ENCODE measurements around the gene RFX8. TPM values are rescaled to one million over a fixed set of nuclear protein-coding genes. Genes with fewer than 3 reads are reported as not detected.

Gene RFX8
- total and polyA plus RNA-seq, 4 donors: 0.96 to 2.1 (median 1.0) TPM; not detected in 1

DNA sequence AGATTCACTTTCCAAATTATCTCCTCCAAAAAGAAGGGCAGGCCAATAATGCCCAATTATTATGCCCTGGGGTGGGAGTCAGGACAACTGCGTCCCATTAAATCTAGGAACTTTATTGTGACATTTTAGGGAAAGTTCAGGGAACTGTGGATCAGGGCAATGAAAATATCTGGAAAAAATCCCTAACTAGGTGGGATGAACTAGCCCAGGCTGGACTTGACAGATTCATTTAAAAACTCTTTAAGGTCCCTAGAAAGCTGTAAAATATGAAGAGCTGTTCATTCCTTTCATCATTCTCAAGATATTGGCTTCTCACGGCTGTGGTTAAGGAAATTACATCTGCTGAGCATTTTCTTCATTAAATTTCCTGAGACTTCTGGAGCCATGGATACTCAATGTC is 95.8 kb downstream of the RFX8 start:
- DNase-seq (no peak), ATAC-seq (ENCODE audit: low FRiP score) (no peak)
- no peak overlapping the region for H3K4me3 ChIP-seq (ENCODE audit: low read length in 2 of 2)
- no peaks in the 10 kb centered on the region for H3K4me1 ChIP-seq (ENCODE audit: control insufficient read depth in 1 of 2, insufficient read depth in 2 of 2, low read length in 2 of 2)
- 93 to 98% methylated on average over 2 of the region's 2 CpGs for WGBS, 2 donors
- no peak overlapping the region for H3K27ac ChIP-seq (ENCODE audit: low read depth in 1 of 2, low read length in 2 of 2)
- intact Hi-C loops (cut with DNase I): no loop called here
- H3K36me3 ChIP-seq (ENCODE audit: control insufficient read depth in 1 of 2, insufficient read depth in 2 of 2, low read length in 1 of 2): no peaks in the 10 kb centered on the region
- H3K9me3 ChIP-seq (ENCODE audit: control insufficient read depth, low read length): no peaks in the 10 kb centered on the region
- no peaks in the 10 kb centered on the region for H3K27me3 ChIP-seq (ENCODE audit: control insufficient read depth in 1 of 2, insufficient read depth in 2 of 2, low read length in 1 of 2)

- H3K4me3 ChIP-seq (ENCODE audit: low read length in 2 of 2): no peak overlapping the region
Measured at GRCh38 chr2:101375653-101376052, 99.3 kb downstream of the RFX8 start.

DNA sequence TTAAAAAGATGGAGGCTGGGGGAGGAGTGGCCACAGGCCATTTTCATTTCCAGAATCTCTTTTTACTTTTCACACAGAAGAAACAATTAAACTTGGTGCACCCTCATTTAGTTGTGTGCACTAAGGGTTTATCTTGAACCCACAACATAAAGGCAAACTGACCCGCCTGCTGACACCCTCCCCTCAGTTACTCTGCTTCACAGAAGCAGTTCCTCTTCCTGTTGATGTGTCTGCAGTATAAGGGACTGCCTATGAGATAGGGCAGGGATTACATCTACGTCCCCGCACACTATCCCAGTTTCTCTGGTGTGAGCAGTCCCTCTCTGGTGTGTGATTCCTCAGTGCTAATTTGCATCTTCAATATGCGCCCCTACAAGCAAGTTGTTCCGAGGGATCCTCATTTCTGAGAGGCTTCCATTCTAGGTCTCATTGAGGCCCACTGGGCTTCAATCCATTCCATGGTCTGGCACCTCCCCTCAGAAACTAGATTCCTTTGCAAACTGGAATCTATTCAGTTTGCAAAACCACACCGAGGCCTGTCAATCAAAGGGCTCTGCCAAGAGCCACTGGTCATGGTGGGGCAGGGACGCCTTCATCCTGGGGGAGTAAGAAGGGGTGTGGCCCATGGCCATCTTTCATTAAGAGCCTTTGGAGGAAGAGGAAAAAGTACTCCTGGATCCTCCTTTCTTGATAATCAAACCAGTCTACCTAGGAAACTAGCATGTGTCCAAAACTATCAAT is 99.9 kb downstream of the RFX8 start:
- no peaks in the 10 kb centered on the region for H3K27me3 ChIP-seq (ENCODE audit: control insufficient read depth in 1 of 2, insufficient read depth in 2 of 2, low read length in 1 of 2)
- intact Hi-C loops (cut with DNase I): no loop called here
- WGBS, 2 donors: 84 to 87% methylated on average over 7 of the region's 7 CpGs
- no peak for ATAC-seq (ENCODE audit: low FRiP score)
- H3K9me3 ChIP-seq (ENCODE audit: control insufficient read depth, low read length): no peaks in the 10 kb centered on the region
- no peak overlapping the region for H3K27ac ChIP-seq (ENCODE audit: low read depth in 1 of 2, low read length in 2 of 2)
- no peaks in the 10 kb centered on the region for H3K36me3 ChIP-seq (ENCODE audit: control insufficient read depth in 1 of 2, insufficient read depth in 2 of 2, low read length in 1 of 2)
- no peak for DNase-seq
- H3K4me1 ChIP-seq (ENCODE audit: control insufficient read depth in 1 of 2, insufficient read depth in 2 of 2, low read length in 2 of 2): no peaks in the 10 kb centered on the region
- no peak overlapping the region for H3K4me3 ChIP-seq (ENCODE audit: low read length in 2 of 2)

More at GRCh38 chr2:101375653-101376052, 99.3 kb downstream of the RFX8 start:
- H3K36me3 ChIP-seq (ENCODE audit: control insufficient read depth in 1 of 2, insufficient read depth in 2 of 2, low read length in 1 of 2): no peaks in the 10 kb centered on the region
- ATAC-seq (ENCODE audit: low FRiP score) (no peak), DNase-seq (no peak)
- no peaks in the 10 kb centered on the region for H3K4me1 ChIP-seq (ENCODE audit: control insufficient read depth in 1 of 2, insufficient read depth in 2 of 2, low read length in 2 of 2)
- no peaks in the 10 kb centered on the region for H3K27me3 ChIP-seq (ENCODE audit: control insufficient read depth in 1 of 2, insufficient read depth in 2 of 2, low read length in 1 of 2)
- WGBS, 2 donors: 48 to 59% methylated on average over 9 of the region's 9 CpGs
- no peak overlapping the region for H3K27ac ChIP-seq (ENCODE audit: low read depth in 1 of 2, low read length in 2 of 2)
- intact Hi-C loops (cut with DNase I): no loop called here
- H3K9me3 ChIP-seq (ENCODE audit: control insufficient read depth, low read length): no peaks in the 10 kb centered on the region

DNA sequence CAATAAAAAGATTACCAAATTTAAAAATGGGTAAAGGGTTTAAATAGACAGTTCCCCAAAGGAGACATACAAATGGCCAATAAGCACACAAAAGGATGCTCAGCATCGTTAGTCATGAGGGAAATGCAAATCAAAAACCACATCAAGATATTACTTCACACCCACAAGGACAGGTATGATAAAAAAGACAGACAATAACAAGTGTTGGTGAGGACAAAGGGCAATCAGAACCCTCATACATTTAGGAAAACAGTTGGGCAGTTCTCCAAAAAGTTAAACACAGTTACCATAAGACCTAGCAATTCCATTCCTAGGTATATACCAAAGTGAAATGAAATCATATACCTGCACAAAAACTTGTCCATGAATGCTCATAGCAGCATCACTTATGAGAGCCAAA is 102.1 kb downstream of the RFX8 start:
- no peaks in the 10 kb centered on the region for H3K27me3 ChIP-seq (ENCODE audit: control insufficient read depth in 1 of 2, insufficient read depth in 2 of 2, low read length in 1 of 2)
- no peak overlapping the region for H3K4me3 ChIP-seq (ENCODE audit: low read length in 2 of 2)
- H3K9me3 ChIP-seq (ENCODE audit: control insufficient read depth, low read length): no peaks in the 10 kb centered on the region
- no peaks in the 10 kb centered on the region for H3K36me3 ChIP-seq (ENCODE audit: control insufficient read depth in 1 of 2, insufficient read depth in 2 of 2, low read length in 1 of 2)
- H3K27ac ChIP-seq (ENCODE audit: low read depth in 1 of 2, low read length in 2 of 2): no peak overlapping the region
- no peak for DNase-seq
- no peak for ATAC-seq (ENCODE audit: low FRiP score)
- no peaks in the 10 kb centered on the region for H3K4me1 ChIP-seq (ENCODE audit: control insufficient read depth in 1 of 2, insufficient read depth in 2 of 2, low read length in 2 of 2)
- intact Hi-C loops (cut with DNase I): no loop called here
- 91 to 94% methylated on average over 1 of the region's 1 CpG for WGBS, 2 donors

DNA sequence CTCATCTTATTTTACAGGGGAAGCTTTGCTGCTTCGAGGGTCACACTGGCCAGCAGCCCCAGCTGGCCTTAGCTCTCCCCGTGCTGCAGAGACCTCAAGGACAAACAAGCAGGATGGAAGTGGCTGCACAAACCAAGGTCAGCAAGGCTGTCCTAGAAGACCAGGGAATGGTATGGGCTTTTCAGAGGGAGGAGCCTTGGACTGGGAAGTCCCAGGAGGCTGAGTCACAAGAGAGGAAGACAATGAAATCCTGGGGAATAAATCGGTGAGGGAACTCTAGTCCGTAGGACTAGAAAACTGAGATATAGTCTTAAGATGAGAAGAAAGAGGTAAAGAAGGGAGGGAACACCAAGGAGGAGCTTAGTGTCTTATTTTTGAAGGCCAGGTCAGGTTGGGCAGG is 103.3 kb downstream of the RFX8 start:
- Histone ChIP-seq H3K9me3 (ENCODE audit: control insufficient read depth, low read length) (no peaks in the 10 kb centered on the region), H3K36me3 (ENCODE audit: control insufficient read depth in 1 of 2, insufficient read depth in 2 of 2, low read length in 1 of 2) (no peaks in the 10 kb centered on the region), H3K4me1 (ENCODE audit: control insufficient read depth in 1 of 2, insufficient read depth in 2 of 2, low read length in 2 of 2) (no peaks in the 10 kb centered on the region), H3K27me3 (ENCODE audit: control insufficient read depth in 1 of 2, insufficient read depth in 2 of 2, low read length in 1 of 2) (no peaks in the 10 kb centered on the region), H3K27ac (ENCODE audit: low read depth in 1 of 2, low read length in 2 of 2) (no peak overlapping the region), H3K4me3 (ENCODE audit: low read length in 2 of 2) (no peak overlapping the region)
- ATAC-seq (ENCODE audit: low FRiP score) (no peak), DNase-seq (no peak)
- intact Hi-C loops (cut with DNase I): no loop called here
- WGBS, 2 donors: 82% methylated on average over 4 of the region's 4 CpGs

DNA sequence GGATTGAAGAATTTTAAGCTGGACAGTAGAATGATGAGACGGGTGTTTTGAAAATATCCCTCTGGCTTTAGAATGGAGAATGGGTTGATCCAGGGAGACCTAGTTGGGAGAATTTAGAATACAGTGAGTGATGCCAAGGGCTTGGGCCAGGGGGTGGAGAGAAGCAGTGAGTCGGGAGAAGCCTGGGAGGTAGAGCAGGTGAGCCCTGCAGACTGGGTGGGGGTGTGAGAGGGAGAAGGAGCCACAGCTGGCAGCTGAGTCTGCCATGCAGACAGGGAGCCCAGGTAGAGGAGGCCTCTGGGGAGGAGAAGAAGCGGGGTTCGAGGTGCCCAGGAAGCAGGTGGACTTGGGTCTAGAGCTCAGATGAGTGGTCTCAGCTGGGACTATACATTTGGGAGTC is 105.8 kb downstream of the RFX8 start:
- H3K36me3 ChIP-seq (ENCODE audit: control insufficient read depth in 1 of 2, insufficient read depth in 2 of 2, low read length in 1 of 2): no peaks in the 10 kb centered on the region
- H3K4me1 ChIP-seq (ENCODE audit: control insufficient read depth in 1 of 2, insufficient read depth in 2 of 2, low read length in 2 of 2): no peaks in the 10 kb centered on the region
- 94 to 97% methylated on average over 4 of the region's 4 CpGs for WGBS, 2 donors
- H3K27ac ChIP-seq (ENCODE audit: low read depth in 1 of 2, low read length in 2 of 2): no peak overlapping the region
- no peak overlapping the region for H3K4me3 ChIP-seq (ENCODE audit: low read length in 2 of 2)
- H3K9me3 ChIP-seq (ENCODE audit: control insufficient read depth, low read length): no peaks in the 10 kb centered on the region
- intact Hi-C loops (cut with DNase I): no loop called here
- ATAC-seq (ENCODE audit: low FRiP score) (no peak), DNase-seq (no peak)
- no peaks in the 10 kb centered on the region for H3K27me3 ChIP-seq (ENCODE audit: control insufficient read depth in 1 of 2, insufficient read depth in 2 of 2, low read length in 1 of 2)

DNA sequence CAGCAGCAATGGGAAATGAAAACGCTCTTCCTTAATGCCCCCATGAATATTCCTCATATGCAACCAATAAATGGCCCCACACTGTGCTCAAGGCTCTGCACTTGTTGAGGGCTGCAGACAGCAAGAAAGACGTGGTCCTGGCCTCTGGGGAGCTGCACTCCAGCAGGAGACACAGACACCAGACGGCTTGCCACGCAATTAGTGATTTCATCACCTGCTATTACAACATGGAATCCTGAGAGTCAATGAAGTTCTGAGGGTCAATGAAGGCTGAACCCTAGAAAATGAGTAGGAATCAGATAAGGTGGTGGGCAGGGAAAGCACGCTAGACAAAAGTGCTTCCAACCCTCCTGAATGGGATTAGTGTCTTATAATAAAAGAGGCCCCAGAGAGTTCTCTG is 106.5 kb downstream of the RFX8 start:
- Histone ChIP-seq H3K4me1 (ENCODE audit: control insufficient read depth in 1 of 2, insufficient read depth in 2 of 2, low read length in 2 of 2) (no peaks in the 10 kb centered on the region), H3K9me3 (ENCODE audit: control insufficient read depth, low read length) (no peaks in the 10 kb centered on the region)
- whole genome bisulfite sequencing, 2 donors: 87 to 89% methylated on average over 5 of the region's 5 CpGs

DNA sequence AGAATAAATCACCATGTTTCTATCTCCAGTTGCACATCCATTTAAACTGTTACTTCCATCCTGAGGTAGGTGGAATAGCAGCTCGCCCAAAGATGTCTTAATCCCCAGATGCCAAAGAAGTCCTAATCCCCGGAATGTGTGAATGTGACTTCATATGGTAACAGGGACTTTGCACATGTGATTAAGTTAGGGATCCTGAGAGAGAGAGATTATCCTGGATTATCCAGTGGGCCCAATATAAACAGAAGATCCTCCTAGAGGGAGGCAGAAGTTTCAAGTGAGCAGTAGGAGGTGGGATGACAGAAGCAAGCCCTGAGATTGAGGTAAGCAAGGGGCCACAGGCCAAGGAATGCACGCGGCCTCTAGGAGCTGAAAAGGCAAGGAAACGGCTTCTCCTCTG is 107.4 kb downstream of the RFX8 start:
- intact Hi-C loops (cut with DNase I): no loop called here
- ATAC-seq (ENCODE audit: low FRiP score): no peak

More for the DNA sequence above, 106.5 kb downstream of the RFX8 start:
- H3K27ac ChIP-seq (ENCODE audit: low read depth in 1 of 2, low read length in 2 of 2): no peak overlapping the region
- H3K4me3 ChIP-seq (ENCODE audit: low read length in 2 of 2): no peak overlapping the region
- intact Hi-C loops (cut with DNase I): no loop called here
- no peaks in the 10 kb centered on the region for H3K36me3 ChIP-seq (ENCODE audit: control insufficient read depth in 1 of 2, insufficient read depth in 2 of 2, low read length in 1 of 2)
- no peaks in the 10 kb centered on the region for H3K27me3 ChIP-seq (ENCODE audit: control insufficient read depth in 1 of 2, insufficient read depth in 2 of 2, low read length in 1 of 2)
- no peak for ATAC-seq (ENCODE audit: low FRiP score)
- DNase-seq: no peak

GRCh38 chr2:101364878-101365277 is 110.0 kb downstream of the RFX8 start:
- intact Hi-C loops (cut with DNase I): no loop called here
- no peaks in the 10 kb centered on the region for H3K9me3 ChIP-seq (ENCODE audit: control insufficient read depth, low read length)
- no peak for DNase-seq
- no peaks in the 10 kb centered on the region for H3K27me3 ChIP-seq (ENCODE audit: control insufficient read depth in 1 of 2, insufficient read depth in 2 of 2, low read length in 1 of 2)
- no peak overlapping the region for H3K4me3 ChIP-seq (ENCODE audit: low read length in 2 of 2)
- no peaks in the 10 kb centered on the region for H3K36me3 ChIP-seq (ENCODE audit: control insufficient read depth in 1 of 2, insufficient read depth in 2 of 2, low read length in 1 of 2)
- no peaks in the 10 kb centered on the region for H3K4me1 ChIP-seq (ENCODE audit: control insufficient read depth in 1 of 2, insufficient read depth in 2 of 2, low read length in 2 of 2)
- ATAC-seq (ENCODE audit: low FRiP score): no peak
- no peak overlapping the region for H3K27ac ChIP-seq (ENCODE audit: low read depth in 1 of 2, low read length in 2 of 2)
- 92 to 94% methylated on average over 7 of the region's 7 CpGs for WGBS, 2 donors

More for the DNA sequence above, 107.4 kb downstream of the RFX8 start:
- Histone ChIP-seq H3K4me1 (ENCODE audit: control insufficient read depth in 1 of 2, insufficient read depth in 2 of 2, low read length in 2 of 2) (no peaks in the 10 kb centered on the region), H3K36me3 (ENCODE audit: control insufficient read depth in 1 of 2, insufficient read depth in 2 of 2, low read length in 1 of 2) (no peaks in the 10 kb centered on the region), H3K4me3 (ENCODE audit: low read length in 2 of 2) (no peak overlapping the region), H3K27ac (ENCODE audit: low read depth in 1 of 2, low read length in 2 of 2) (no peak overlapping the region), H3K27me3 (ENCODE audit: control insufficient read depth in 1 of 2, insufficient read depth in 2 of 2, low read length in 1 of 2) (no peaks in the 10 kb centered on the region), H3K9me3 (ENCODE audit: control insufficient read depth, low read length) (no peaks in the 10 kb centered on the region)
- WGBS, 2 donors: 93 to 96% methylated on average over 5 of the region's 5 CpGs
- DNase-seq: no peak

All from aorta (tissue), 5 donors.